Bone marrow (tissue), 2 donors: ENCODE results near the gene ELFN2.

ENCODE experiments used
- DNase-seq, 2 donors: peaks; one replicate each; lab custom pipeline; 2025; lab: John Stamatoyannopoulos, UW

Gene ELFN2

GRCh38 chr22:37427711-37428635, 694 bp upstream of the ELFN2 start:
- DNase-seq = no peak

DNA sequence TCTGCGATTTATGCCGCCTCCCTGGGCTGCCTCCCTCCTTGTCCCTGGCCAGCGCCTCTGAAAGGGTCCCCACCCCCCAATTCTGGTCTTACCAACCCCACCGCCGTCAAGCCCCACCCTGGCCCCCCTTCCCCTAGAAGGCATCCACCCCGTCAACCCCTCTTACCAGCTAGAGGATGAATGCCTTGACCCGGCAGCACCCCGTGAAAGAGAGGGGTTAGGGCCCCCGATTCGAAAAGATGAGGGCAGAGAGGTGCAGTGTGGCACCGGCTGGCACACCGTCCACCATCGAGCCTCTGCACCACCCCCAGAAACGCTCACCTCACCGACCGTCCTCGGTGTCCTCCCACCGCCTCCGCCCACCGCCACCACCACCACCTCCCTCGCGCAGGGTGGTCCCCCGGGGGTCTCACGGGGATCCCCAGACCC, 559 bp downstream of the ELFN2 start:
- DNase-seq = no peak

GRCh38 chr22:37425800-37426705, 1.2 kb downstream of the ELFN2 start:
- no peak for DNase-seq

DNA sequence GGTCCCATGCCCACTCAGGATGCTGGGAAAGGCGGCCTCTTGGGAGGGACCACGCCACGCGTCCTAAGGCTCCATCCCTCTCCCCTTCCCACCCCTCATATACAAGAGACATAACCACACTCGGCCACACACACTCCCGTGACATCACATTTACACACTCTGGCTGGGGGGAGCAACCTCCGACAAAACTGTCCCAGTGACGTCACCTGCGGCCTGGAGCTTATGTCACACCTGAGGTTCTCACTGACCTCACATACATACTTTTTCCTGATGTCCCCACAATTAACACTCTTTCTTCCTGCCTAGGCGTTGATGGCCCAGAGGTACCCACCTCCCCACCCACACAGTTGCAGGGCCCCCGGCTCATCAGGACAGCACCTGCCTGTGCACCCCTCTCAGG, 1.9 kb downstream of the ELFN2 start:
- DNase-seq = no peak

GRCh38 chr22:37423283-37423682, 4.0 kb downstream of the ELFN2 start:
- no peak for DNase-seq

DNA sequence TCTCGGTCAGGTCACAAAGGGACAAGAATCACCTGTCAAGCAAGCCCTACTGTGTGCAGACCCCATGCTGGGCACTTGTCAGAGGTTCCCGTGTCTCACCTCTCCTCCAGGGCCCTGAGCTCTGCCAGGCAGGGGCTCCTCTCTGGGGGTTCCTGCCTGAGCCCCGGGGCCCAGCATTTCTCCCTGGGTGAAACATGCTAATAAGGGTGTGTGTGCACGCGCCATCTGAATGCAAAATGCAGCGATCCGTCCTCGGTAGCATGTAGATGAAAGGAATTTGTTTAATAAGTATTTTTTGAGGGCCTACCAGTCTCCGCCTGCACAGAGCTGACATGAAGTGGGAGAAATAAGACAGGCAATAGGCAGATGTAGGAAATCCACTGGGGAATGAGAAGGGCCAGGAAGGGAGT, 5.8 kb downstream of the ELFN2 start:
- no peak for DNase-seq

- DNase-seq = no peak
Measured at GRCh38 chr22:37420686-37421467, 6.4 kb downstream of the ELFN2 start.

- no peak for DNase-seq
Measured at GRCh38 chr22:37419969-37420685, 7.2 kb downstream of the ELFN2 start.

GRCh38 chr22:37419370-37419968, 7.8 kb downstream of the ELFN2 start:
- DNase-seq = no peak

DNA sequence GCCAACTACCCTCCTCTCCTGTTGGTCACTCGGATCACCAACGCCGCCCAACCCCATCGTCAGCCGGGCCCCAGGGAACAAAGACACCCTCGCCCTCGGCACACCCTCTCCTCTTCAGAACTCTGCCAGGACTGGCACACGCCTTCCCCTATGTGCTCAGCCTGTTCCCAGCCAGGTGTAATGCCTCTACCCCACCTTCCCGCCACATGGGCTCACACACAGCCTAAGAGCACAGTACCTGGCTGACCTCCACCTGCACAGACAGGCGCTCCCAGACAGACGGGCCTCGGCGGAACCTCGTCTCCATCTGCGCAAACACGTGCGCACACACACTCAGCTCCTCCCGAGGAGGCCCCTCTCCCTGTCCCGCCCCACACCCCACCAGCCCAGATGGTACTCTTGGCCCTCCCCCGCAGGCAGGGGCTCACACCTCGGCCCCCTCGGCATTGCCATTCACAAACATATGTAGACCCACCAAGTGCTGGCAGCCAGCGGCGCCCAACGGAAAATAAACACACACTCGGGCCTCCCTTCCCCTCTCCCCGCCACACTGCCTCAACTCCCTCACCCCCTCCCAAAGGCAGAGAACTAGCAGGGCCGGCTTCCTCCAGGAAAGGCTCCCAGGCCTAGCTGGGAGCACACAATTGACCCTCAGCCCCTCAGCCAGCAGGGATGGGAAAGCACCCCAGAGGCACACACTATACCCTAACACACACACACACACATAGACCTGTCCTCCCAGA, 8.5 kb downstream of the ELFN2 start:
- no peak for DNase-seq

DNA sequence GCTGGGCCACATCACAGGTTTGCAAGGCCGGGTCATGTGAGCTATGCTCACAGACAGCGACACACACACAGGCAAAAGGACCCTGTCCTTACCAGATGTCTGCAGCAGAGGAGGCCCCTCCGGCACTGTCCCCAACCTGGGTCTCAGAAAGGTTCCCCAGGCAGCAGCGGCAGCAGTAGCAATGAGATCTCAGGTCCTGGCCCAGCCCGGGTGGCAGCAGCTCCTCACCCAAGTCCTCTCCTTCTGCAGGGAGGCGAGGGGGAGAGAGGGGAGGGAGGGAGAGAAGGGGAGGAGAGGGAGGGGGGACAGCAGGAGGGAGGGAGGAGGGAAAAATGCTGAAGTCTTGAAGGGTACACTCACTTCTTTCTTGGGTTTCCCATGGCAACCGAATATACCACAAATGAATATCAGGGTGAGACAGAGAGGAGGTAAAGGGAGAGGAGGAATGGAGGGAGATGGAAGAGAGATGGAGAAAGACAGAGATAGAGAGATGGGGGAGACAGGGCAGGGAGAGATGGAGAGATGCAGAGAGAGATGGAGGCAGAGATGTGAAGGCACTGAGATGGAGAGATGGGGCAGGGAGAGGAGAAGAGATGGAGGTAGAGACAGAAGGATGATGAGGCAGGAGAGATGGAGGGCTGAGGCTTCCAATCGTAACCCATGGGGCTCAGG, 9.5 kb downstream of the ELFN2 start:
- no peak for DNase-seq

DNA sequence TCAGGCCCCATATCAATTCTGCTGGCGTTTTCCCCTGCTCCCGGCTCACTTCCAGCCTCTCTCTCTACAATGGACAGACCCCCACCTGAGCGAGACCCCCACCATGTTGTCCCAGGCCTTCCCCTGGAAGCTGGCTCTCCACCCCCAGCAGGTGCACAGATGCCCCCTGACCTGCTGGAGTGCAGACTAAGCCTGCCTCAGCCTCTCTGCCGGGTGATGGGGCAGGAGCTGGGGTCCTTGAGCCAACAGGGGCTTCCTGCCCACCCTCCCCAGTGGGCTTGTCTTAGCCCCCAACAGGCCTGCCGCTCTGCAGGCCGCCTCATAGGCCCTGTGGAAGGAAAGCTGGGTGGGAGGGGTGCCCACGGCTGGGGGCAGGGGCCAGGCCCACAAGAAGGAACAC, 10.0 kb downstream of the ELFN2 start:
- DNase-seq = no peak

DNA sequence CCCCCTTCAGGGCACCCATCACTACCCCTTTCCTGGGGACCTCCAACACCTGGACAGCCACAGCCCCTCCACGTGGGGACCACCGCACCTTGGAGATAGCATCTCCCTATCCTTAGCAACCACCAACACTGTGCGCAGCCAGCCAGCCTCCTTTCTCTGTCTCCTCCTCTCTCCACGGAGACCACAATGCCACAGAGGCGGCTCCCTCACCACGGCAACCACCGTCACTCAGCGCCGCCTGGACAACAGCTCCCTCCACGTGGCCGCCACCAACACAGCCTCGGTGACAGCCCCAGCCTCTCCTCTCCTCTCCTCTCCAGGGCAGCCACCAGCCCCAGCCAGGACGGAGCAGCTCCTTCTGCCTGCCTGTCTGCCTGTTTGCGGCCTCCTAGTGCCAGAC, 10.5 kb downstream of the ELFN2 start:
- DNase-seq = no peak

GRCh38 chr22:37416389-37416788, 10.9 kb downstream of the ELFN2 start:
- DNase-seq = no peak

- no peak for DNase-seq
Measured at GRCh38 chr22:37415210-37415609, 12.1 kb downstream of the ELFN2 start.

DNA sequence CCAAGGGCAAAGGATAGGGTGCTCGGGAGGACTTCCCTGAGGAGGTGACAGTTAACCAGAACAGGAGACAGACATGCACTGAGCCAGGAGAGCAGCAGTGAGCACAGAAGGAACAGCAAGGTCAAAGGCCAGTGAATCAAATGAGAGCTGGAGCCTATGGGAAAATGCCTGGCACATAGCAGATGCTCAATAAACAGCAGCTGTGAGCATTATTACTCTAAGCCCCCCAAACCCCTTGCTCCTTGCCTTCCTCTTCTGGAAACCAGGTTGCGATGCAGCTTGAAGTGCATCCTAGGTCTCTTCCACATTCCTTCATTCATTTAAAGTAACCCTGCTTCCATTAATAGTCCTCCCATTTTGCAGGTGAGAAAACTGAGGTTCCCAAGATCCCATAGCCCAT, 13.0 kb downstream of the ELFN2 start:
- DNase-seq = no peak

DNA sequence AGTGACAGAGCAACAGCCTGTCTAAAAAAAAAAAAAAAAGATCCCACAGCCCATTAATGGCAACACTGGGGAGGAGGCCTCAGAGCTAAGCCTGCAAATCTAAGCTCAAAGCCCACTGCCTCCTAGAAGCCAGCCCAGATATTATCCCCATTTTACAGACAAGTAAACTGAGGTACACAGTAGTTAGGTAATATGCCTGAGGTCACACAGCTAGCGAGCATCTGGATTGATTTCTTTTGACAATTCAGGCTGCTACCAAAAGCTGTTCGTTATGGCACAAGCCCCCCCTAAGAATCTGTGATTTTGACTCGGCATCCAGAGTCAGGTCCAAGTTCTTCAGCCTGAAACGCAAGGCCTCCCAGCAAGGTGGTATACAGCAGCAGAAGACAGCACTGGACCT, 13.7 kb downstream of the ELFN2 start:
- DNase-seq = no peak

- no peak for DNase-seq
Measured at GRCh38 chr22:37412495-37413250, 14.6 kb downstream of the ELFN2 start.

DNA sequence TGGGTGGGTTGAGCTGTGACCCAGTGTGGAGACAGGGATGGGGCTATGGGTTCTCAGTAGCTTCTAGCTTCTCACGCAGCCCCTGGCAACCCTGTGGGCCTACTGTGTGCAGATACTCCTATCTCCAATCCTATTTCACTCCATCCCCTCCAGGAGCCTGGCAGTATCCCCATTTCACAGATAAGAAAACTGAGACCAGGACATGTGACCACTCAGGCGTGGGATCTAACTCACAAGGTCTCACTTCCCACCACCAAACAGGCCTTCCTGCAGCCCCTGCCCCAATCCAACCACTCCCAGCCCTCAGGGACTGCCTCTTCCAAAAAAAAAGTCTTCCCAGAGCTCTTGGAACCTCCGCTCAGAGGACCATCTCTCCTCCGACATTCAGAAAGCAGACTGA, 15.6 kb downstream of the ELFN2 start:
- no peak for DNase-seq
